Osteocyte (in vitro differentiated cells): ENCODE measurements around the gene CPB2. TPM values are rescaled to one million over a fixed set of nuclear protein-coding genes. Genes with fewer than 3 reads are reported as not detected.

Experiments used
- DNase-seq: peaks from one replicate; pipeline ENCODE4 v3.0.0; 2021; ENCODE audit warnings: mixed read lengths; ENCODE audit not compliant: unreplicated experiment; ENCODE audit errors: extremely low spot score
- H3K27ac Mint-ChIP-seq: one replicate; pipeline ENCODE4 v1.8.0; 2021; ENCODE audit warnings: mild to moderate bottlenecking, mixed read lengths; ENCODE audit not compliant: unreplicated experiment
- H3K27me3 Mint-ChIP-seq: one replicate; pipeline ENCODE4 v1.8.0; 2021; ENCODE audit warnings: mixed read lengths; ENCODE audit not compliant: unreplicated experiment
- H3K36me3 Mint-ChIP-seq: one replicate; pipeline ENCODE4 v1.8.0; 2021; ENCODE audit warnings: mixed read lengths; ENCODE audit not compliant: unreplicated experiment
- H3K4me1 Mint-ChIP-seq: one replicate; pipeline ENCODE4 v1.8.0; 2021; ENCODE audit warnings: mixed read lengths; ENCODE audit not compliant: unreplicated experiment
- H3K4me3 Mint-ChIP-seq: one replicate; pipeline ENCODE4 v1.8.0; 2021; ENCODE audit warnings: mild to moderate bottlenecking, moderate library complexity, mixed read lengths; ENCODE audit not compliant: unreplicated experiment
- H3K9me3 Mint-ChIP-seq: one replicate; pipeline ENCODE4 v1.8.0; 2021; ENCODE audit warnings: mixed read lengths; ENCODE audit not compliant: unreplicated experiment
- total RNA-seq: library from RNA; stranded (reverse); gene quantifications from 2 replicates; pipeline ENCODE4 v1.2.1, GENCODE V29; 2021
- TF ChIP-seq, protein P1 (sequence below): fragments of 200-600 bp; sonication (generic); IDR thresholded peaks from 2 replicates; pipeline ENCODE4 v1.5.0; 2021; ENCODE audit warnings: antibody characterized with exemption, mild to moderate bottlenecking, moderate library complexity

CPB2 gene
- total RNA-seq, 1 donor from 2014 or later = not detected

DNA sequence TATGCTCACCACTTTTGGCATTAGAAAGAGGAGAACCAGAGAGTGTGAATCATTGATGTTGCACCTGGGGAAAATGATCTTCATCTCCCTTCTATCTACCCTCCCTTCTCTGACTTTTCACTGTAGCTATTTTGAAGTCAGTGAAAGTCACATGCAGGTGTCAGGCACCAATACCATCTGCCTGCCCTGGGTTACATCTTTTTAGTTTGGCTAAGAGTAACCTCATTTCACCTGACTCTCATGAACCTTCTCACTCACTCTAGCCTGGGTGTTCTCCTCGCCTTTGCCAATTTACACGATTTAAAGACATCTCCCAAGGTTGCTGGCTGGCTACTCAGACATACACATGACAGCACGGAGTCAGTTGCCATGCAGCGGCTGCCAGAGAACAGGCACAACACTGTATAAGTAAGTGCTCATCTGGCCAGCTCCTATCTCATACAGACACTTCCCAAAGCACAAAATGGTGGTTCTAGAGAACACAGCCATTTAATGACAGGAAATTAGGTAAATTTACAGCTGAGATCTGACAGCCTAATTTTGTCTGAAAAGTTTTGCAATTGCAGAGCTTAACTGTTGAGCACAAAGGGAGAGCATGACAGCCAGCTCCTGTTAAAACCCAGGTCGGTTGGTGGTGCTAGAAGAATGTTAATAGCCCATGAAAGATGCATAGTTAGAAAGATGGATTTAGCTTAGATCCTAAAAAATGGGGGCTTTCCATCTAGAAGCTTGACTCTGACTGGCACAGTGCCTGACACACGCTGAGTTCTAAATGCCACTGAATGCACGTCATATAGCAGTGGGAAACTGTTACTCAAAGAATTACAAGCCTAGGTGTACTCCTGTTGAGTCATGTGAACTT is 44.7 kb upstream of the CPB2 start:
- no peak overlapping the region for H3K27ac Mint-ChIP-seq

DNA sequence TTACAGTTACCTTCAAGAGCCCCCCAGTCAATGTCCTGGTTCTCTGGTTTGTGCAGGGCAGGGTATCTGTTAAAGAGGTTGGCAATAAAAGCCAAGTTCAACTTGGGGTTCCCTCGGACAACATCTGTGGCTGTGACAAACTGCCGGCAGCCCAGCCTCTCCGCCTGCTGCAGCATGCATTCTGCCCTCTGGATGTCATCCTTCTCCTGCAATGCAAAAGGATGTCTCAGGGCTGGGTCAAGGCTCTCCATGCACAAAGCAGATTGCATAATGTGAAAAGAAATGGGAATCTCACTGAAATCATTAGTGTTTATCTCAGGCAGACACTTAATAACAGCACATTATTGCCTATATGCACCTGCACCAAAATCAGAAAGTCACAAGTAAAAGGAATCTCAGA is 42.1 kb upstream of the CPB2 start:
- H3K36me3 Mint-ChIP-seq = no peaks in the 10 kb centered on the region
- no peak for DNase-seq
- TF ChIP-seq, protein P1, sequence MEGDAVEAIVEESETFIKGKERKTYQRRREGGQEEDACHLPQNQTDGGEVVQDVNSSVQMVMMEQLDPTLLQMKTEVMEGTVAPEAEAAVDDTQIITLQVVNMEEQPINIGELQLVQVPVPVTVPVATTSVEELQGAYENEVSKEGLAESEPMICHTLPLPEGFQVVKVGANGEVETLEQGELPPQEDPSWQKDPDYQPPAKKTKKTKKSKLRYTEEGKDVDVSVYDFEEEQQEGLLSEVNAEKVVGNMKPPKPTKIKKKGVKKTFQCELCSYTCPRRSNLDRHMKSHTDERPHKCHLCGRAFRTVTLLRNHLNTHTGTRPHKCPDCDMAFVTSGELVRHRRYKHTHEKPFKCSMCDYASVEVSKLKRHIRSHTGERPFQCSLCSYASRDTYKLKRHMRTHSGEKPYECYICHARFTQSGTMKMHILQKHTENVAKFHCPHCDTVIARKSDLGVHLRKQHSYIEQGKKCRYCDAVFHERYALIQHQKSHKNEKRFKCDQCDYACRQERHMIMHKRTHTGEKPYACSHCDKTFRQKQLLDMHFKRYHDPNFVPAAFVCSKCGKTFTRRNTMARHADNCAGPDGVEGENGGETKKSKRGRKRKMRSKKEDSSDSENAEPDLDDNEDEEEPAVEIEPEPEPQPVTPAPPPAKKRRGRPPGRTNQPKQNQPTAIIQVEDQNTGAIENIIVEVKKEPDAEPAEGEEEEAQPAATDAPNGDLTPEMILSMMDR = peak; percentile 44
- no peak overlapping the region for H3K4me3 Mint-ChIP-seq
- H3K4me1 Mint-ChIP-seq = no peaks in the 10 kb centered on the region
- H3K27me3 Mint-ChIP-seq = peaks cover 41% of the 10 kb centered on the region
- H3K9me3 Mint-ChIP-seq = no peaks in the 10 kb centered on the region
- H3K27ac Mint-ChIP-seq = no peak overlapping the region

More for the DNA sequence above, 44.7 kb upstream of the CPB2 start:
- no peaks in the 10 kb centered on the region for H3K4me1 Mint-ChIP-seq
- TF ChIP-seq, protein P1 = no peak
- no peaks in the 10 kb centered on the region for H3K9me3 Mint-ChIP-seq
- no peak for DNase-seq
- H3K36me3 Mint-ChIP-seq = no peaks in the 10 kb centered on the region
- peaks cover 38% of the 10 kb centered on the region for H3K27me3 Mint-ChIP-seq
- H3K4me3 Mint-ChIP-seq = no peak overlapping the region

DNA sequence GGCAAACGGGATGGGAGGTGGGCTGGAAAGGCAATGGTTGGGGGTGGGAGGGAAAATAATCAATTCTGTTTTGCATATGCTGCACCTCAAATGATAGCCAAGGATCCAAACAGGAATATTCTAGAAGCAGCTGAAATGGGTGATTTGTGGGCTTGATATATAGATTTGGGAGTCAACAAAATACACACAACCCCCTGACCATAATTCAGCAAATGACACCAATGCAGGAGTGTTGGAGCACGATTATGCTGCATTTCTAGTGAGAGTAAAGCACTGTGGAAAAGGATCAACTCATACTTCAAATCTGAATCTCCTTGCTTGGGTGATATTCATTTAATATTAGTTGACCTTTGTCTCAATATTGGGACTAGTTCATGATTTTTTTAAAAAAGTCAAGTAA is 41.1 kb upstream of the CPB2 start:
- H3K27me3 Mint-ChIP-seq = peaks cover 40% of the 10 kb centered on the region
- H3K36me3 Mint-ChIP-seq = no peaks in the 10 kb centered on the region
- TF ChIP-seq, protein P1 = no peak
- no peak overlapping the region for H3K4me3 Mint-ChIP-seq
- no peak overlapping the region for H3K27ac Mint-ChIP-seq
- no peaks in the 10 kb centered on the region for H3K4me1 Mint-ChIP-seq
- DNase-seq = no peak
- no peaks in the 10 kb centered on the region for H3K9me3 Mint-ChIP-seq

DNA sequence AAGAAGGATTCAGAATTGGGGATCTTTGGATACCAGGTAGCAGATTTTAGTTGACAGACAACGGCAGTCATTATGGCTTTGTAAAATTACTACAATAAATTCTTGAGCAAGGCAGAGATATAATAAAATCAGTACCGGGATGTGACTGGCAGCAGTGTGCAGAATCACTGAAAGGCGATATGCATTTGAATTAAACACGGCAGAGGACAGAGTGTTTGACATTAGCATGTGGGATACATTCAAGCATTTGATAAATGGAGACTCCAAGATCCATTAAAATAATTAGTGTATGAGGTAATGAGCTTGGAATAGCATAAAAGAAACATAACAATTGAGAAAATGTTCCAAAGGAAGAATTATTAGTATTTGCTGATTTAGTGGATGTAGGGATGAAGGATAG is 40.3 kb upstream of the CPB2 start:
- DNase-seq = no peak
- TF ChIP-seq, protein P1 = no peak
- Mint-ChIP-seq H3K36me3 (no peaks in the 10 kb centered on the region), H3K9me3 (no peaks in the 10 kb centered on the region), H3K4me1 (no peaks in the 10 kb centered on the region), H3K27me3 (peaks cover 33% of the 10 kb centered on the region), H3K27ac (no peak overlapping the region), H3K4me3 (no peak overlapping the region)

DNA sequence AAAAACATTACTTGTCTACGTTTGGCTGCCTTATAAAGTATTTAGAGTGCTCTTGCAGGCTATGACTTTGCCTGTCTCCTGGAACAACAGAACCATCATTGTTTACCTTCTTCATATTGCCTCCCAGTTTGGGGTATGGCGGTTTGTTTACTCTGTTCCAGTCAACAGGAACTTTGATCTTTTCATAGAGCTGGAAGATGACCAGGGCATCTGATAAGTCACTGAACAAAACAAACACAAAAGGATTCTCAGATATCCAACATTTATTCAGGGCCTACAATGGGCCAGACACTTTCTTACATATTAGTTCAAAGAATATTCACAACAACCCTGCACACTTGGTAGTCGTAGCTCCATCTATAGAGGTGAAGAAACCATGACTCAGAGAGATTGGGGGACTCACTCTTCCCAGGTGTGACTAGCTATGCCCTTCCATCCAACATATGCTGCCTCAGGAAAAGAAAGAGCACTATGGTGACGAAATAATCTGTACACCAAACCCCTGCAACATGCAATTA is 38.4 kb upstream of the CPB2 start:
- TF ChIP-seq, protein P1 = no peak
- DNase-seq = no peak
- no peak overlapping the region for H3K27ac Mint-ChIP-seq
- no peaks in the 10 kb centered on the region for H3K4me1 Mint-ChIP-seq
- no peak overlapping the region for H3K4me3 Mint-ChIP-seq
- H3K9me3 Mint-ChIP-seq = no peaks in the 10 kb centered on the region
- no peaks in the 10 kb centered on the region for H3K36me3 Mint-ChIP-seq
- peaks cover 26% of the 10 kb centered on the region for H3K27me3 Mint-ChIP-seq
